Lower lobe of right lung (tissue), 2 donors: ENCODE data around the gene AEBP2. TPM values are rescaled to one million over a fixed set of nuclear protein-coding genes. Genes with fewer than 3 reads are reported as not detected.
A peak's percentile ranks its signal among the peaks of the same experiment; 100 is the strongest.

Source experiments
- ATAC-seq, 2 donors: fragments of 200-7000 bp; cut with Tn5 transposase; one replicate each; pipeline ENCODE4 v1.9.1; 2020 to 2022; ENCODE audit warnings: mild to moderate bottlenecking in 2 of 2, moderate library complexity in 2 of 2
- DNase-seq: peaks from one replicate; pipeline ENCODE4 v3.0.0-alpha.2; 2020
- H3K27ac ChIP-seq: fragments of 200-600 bp; one replicate; pipeline ENCODE4 v1.8.0; 2022
- H3K27me3 ChIP-seq: fragments of 200-600 bp; one replicate; pipeline ENCODE4 v1.8.0; 2022; ENCODE audit warnings: low read depth
- H3K36me3 ChIP-seq: fragments of 200-600 bp; one replicate; pipeline ENCODE4 v1.8.0; 2022; ENCODE audit warnings: mild to moderate bottlenecking
- H3K4me1 ChIP-seq: fragments of 200-600 bp; one replicate; pipeline ENCODE4 v1.8.0; 2022
- H3K4me3 ChIP-seq: fragments of 200-600 bp; one replicate; pipeline ENCODE4 v1.8.0; 2022; ENCODE audit warnings: mild to moderate bottlenecking
- H3K9me3 ChIP-seq: fragments of 200-600 bp; one replicate; pipeline ENCODE4 v1.8.0; 2022
- CTCF ChIP-seq: fragments of 200-600 bp; IDR thresholded peaks from one replicate; pipeline ENCODE4 v1.8.0; 2022; ENCODE audit warnings: antibody characterized with exemption, mild to moderate bottlenecking
- intact Hi-C: fragments of 100-400 bp; cut with DNase I; formaldehyde crosslinking; loops from one replicate; pipeline ENCODE4 v1.11.0; 2022
- total RNA-seq: library from RNA; stranded (reverse); fragmentation: NEBNext Ultra II Directional; extraction: Animal tissue kit (Norgen Biotek cat#: 25700); gene quantifications from one replicate; pipeline ENCODE4 v1.2.1, GENCODE V29; 2021
- donor health status: DM: no; HTN: yes; CAD: no; lungs with severe emphysema.

The AEBP2 gene
- total RNA-seq, 1 donor from 2014 or later: 36.7 TPM

DNA sequence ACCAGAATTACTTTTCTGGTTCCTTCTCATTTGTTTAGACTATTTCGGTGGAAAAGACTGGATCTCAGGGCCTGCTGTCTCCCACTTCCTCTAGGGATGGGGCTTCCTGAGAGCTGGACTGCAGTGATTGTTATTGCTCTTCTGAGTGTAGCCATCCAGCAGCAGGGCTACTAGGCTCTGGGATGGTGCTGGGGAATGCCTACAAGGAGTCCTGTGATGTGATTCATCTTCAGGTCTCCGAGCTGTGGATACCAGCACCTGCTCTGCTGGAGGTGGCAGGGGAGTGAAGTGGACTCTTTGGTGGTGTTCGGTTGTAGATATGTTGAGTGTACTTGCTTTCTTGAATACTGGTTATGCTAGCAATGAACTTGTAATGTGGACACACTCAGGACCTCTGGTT, 42.7 kb downstream of the AEBP2 start:
- Histone ChIP-seq H3K36me3 (peaks cover 4% of the 10 kb centered on the region), H3K27ac (no peak overlapping the region), H3K9me3 (peaks cover 10% of the 10 kb centered on the region), H3K4me1 (no peaks in the 10 kb centered on the region), H3K4me3 (no peak overlapping the region), H3K27me3 (no peaks in the 10 kb centered on the region)
- ATAC-seq (no peak), DNase-seq (no peak)
- intact Hi-C loops: no loop called here
- no peak for TF ChIP-seq CTCF

GRCh38 chr12:19482551-19483109, 43.3 kb downstream of the AEBP2 start:
- Histone ChIP-seq H3K36me3 (peaks cover 4% of the 10 kb centered on the region), H3K27me3 (no peaks in the 10 kb centered on the region), H3K27ac (no peak overlapping the region), H3K9me3 (peaks cover 10% of the 10 kb centered on the region), H3K4me1 (no peaks in the 10 kb centered on the region), H3K4me3 (no peak overlapping the region)
- DNase-seq (peak; percentile 52), ATAC-seq (peak in 1 of 2 donors; percentile 73)
- intact Hi-C loops: no loop called here
- no peak for TF ChIP-seq CTCF

- no peak for TF ChIP-seq CTCF
- intact Hi-C loops: no loop called here
- DNase-seq (no peak), ATAC-seq (no peak)
- Histone ChIP-seq H3K4me3 (no peak overlapping the region), H3K36me3 (peaks cover 3% of the 10 kb centered on the region), H3K9me3 (peaks cover 10% of the 10 kb centered on the region), H3K27ac (no peak overlapping the region), H3K4me1 (no peaks in the 10 kb centered on the region), H3K27me3 (no peaks in the 10 kb centered on the region)
Measured at GRCh38 chr12:19483727-19484126, 44.4 kb downstream of the AEBP2 start.

- peaks cover 10% of the 10 kb centered on the region for H3K9me3 ChIP-seq
- H3K27me3 ChIP-seq: no peaks in the 10 kb centered on the region
- DNase-seq: no peak
- H3K4me3 ChIP-seq: no peak overlapping the region
- no peaks in the 10 kb centered on the region for H3K4me1 ChIP-seq
- no peaks in the 10 kb centered on the region for H3K36me3 ChIP-seq
- no peak overlapping the region for H3K27ac ChIP-seq
- no peak for ATAC-seq
- intact Hi-C loops: no loop called here
- no peak for TF ChIP-seq CTCF
Measured at GRCh38 chr12:19484738-19485137, 45.4 kb downstream of the AEBP2 start.

DNA sequence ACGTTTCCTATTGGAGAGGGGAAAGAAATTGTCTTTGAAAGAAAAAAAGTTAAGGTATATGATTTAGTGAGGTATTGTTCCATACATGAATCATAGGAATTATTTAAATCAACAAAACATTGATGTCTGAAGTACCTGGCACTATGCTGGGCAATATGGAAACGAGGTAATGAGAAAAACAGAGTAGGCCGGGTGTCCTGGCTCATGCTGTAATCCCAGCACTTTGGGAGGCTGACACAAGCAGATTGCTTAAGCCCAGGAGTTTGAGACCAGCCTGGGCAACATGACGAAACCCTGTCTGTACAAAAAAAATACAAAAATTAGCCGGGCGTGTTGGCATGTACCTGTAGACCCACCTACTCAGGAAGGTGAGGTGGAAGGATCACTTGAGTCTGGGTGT, 45.9 kb downstream of the AEBP2 start:
- no peaks in the 10 kb centered on the region for H3K4me1 ChIP-seq
- DNase-seq (no peak), ATAC-seq (peak; percentile 8 to 41)
- H3K27me3 ChIP-seq: no peaks in the 10 kb centered on the region
- no peak overlapping the region for H3K27ac ChIP-seq
- no peak for TF ChIP-seq CTCF
- H3K9me3 ChIP-seq: peaks cover 5% of the 10 kb centered on the region
- H3K36me3 ChIP-seq: no peaks in the 10 kb centered on the region
- intact Hi-C loops: no loop called here
- no peak overlapping the region for H3K4me3 ChIP-seq

DNA sequence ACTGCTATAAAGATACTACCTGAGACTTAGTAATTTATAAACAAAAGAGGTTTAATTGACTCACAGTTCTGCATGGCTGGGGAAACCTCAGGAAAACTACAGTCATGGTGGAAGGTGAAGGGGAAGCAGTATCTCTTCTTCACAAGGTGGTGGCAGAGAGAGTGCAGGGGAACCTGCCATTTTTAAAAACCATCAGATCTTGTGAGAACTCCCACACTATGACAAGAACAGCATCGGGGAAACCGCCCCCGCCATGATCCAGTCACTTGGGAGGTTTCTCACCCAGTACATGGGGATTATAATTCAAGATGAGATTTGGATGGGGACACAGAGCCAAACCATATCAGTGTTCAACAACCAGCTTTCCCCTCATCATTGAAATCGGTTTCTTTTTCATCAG, 49.9 kb downstream of the AEBP2 start:
- Histone ChIP-seq H3K4me3 (no peak overlapping the region), H3K4me1 (peaks cover 6% of the 10 kb centered on the region), H3K9me3 (no peaks in the 10 kb centered on the region), H3K27ac (no peak overlapping the region), H3K36me3 (peaks cover 5% of the 10 kb centered on the region), H3K27me3 (no peaks in the 10 kb centered on the region)
- DNase-seq (no peak), ATAC-seq (no peak)
- intact Hi-C loops: no loop called here
- no peak for TF ChIP-seq CTCF
